ENCODE data around the gene FCRLB. TPM values are rescaled to one million over a fixed set of nuclear protein-coding genes. Genes with fewer than 3 reads are reported as not detected.

Gene FCRLB
- total RNA-seq, 1 donor from 2014 or later: 3.0 TPM

Other genes with a start within 250 kb of the FCRLB start
- 1.1 TPM in 1 of 2 replicates, not detected in the other for gene FCGR2A, start 216.1 kb upstream of the FCRLB start, total RNA-seq
- gene HSPA6, start 197.0 kb upstream of the FCRLB start, total RNA-seq: 0.06 TPM in 1 of 2 replicates, not detected in the other
- not detected in 2 replicates for gene FCGR3A, start 171.7 kb upstream of the FCRLB start, total RNA-seq
- gene FCGR3B, start 90.4 kb upstream of the FCRLB start, total RNA-seq: not detected in 2 replicates
- not detected in 2 replicates for gene FCGR2B, start 58.4 kb upstream of the FCRLB start, total RNA-seq
- 0.92 TPM in 1 of 2 replicates, not detected in the other for gene FCRLA, start 14.3 kb upstream of the FCRLB start, total RNA-seq
- 23.8 and 25.0 TPM in 2 replicates for gene DUSP12, start 28.2 kb downstream of the FCRLB start, total RNA-seq
- gene ATF6, start 44.8 kb downstream of the FCRLB start, total RNA-seq: 48.7 and 49.4 TPM in 2 replicates

Measured in glomerular endothelial cell (primary cell).